Measurements from ENCODE around the gene EIF3B. TPM values are rescaled to one million over a fixed set of nuclear protein-coding genes. Genes with fewer than 3 reads are reported as not detected.
A peak's percentile ranks its signal among the peaks of the same experiment; 100 is the strongest.

EIF3B gene
- total and polyA plus RNA-seq, 9 of the 15 experiments (the other 6 are each of a cell fraction or from before 2014, with no cell fraction given): 25.9 to 494 (median 357) TPM

DNA sequence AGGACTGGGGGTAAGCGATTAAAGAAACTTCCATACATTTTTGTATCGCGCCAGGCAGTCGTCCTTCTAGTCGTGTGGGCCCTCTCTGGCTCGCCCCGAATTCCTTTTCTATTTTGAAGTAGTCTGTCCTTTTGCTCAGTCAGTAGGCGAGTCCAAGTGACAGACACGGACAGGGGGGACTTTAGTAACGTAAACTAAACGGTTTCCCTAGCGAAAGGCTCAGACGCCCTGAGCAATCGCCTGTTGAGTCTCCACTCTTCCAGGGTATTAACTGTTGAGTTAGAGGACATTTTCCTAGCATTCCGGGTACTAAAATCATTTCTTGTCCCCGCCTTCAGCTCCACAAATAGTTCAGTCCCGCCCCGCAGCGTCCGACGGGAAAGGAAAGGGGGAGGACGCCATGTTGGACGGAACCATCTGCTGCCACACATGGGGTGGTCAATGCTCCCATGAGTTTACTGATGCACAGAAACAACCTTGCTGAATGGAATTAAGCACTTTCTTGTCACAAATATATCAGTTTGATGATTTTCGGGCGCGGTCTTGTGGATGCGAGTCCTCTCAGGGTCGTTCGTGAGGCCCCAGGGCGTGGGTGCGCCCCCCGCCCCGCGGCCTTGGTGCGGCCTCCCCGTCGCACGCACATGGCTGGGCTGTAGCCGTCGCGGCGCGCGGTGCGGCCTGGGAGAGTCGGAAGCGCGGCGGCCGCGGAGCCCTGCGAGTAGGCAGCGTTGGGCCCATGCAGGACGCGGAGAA lies at the start of gene EIF3B (continued):
- TF ChIP-seq TAF1 (IDR thresholded peaks at IDR 0.05; ENCODE audit: control insufficient read depth, extremely low read depth, insufficient read depth, low read length, severe bottlenecking): peak; percentile 84
- TF ChIP-seq, protein P1, sequence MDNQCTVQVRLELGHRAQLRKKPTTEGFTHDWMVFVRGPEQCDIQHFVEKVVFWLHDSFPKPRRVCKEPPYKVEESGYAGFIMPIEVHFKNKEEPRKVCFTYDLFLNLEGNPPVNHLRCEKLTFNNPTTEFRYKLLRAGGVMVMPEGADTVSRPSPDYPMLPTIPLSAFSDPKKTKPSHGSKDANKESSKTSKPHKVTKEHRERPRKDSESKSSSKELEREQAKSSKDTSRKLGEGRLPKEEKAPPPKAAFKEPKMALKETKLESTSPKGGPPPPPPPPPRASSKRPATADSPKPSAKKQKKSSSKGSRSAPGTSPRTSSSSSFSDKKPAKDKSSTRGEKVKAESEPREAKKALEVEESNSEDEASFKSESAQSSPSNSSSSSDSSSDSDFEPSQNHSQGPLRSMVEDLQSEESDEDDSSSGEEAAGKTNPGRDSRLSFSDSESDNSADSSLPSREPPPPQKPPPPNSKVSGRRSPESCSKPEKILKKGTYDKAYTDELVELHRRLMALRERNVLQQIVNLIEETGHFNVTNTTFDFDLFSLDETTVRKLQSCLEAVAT (IDR thresholded peaks at IDR 0.05): no peak; a peak in 1 of 4 replicates
- no peak for TF ChIP-seq ZNF23 (CRISPR knock-in tag; IDR thresholded peaks at IDR 0.05)
- TF ChIP-seq TCF7 (IDR thresholded peaks at IDR 0.05; ENCODE audit: borderline replicate concordance): no peak
- no peak for TF ChIP-seq NFE2L1 (tag; IDR thresholded peaks at IDR 0.05; ENCODE audit: borderline replicate concordance, low read depth)
- TF ChIP-seq MTA1 (IDR thresholded peaks at IDR 0.05; ENCODE audit: borderline replicate concordance): no peak
- no peak for TF ChIP-seq SPI1 (IDR thresholded peaks at IDR 0.05; ENCODE audit: borderline replicate concordance, low read depth, low read length)
- peak; percentile 71 for TF ChIP-seq HMGN3 (IDR thresholded peaks at IDR 0.05; ENCODE audit: borderline replicate concordance, extremely low read depth, insufficient read length, low read depth, low read length)
- TF ChIP-seq, protein P2, sequence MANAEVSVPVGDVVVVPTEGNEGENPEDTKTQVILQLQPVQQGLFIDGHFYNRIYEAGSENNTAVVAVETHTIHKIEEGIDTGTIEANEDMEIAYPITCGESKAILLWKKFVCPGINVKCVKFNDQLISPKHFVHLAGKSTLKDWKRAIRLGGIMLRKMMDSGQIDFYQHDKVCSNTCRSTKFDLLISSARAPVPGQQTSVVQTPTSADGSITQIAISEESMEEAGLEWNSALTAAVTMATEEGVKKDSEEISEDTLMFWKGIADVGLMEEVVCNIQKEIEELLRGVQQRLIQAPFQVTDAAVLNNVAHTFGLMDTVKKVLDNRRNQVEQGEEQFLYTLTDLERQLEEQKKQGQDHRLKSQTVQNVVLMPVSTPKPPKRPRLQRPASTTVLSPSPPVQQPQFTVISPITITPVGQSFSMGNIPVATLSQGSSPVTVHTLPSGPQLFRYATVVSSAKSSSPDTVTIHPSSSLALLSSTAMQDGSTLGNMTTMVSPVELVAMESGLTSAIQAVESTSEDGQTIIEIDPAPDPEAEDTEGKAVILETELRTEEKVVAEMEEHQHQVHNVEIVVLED (CRISPR knock-in tag; IDR thresholded peaks at IDR 0.05): peak; percentile 75
- no peak for TF ChIP-seq ZNF717 (CRISPR knock-in tag; IDR thresholded peaks at IDR 0.05)
- TF ChIP-seq, protein P3, sequence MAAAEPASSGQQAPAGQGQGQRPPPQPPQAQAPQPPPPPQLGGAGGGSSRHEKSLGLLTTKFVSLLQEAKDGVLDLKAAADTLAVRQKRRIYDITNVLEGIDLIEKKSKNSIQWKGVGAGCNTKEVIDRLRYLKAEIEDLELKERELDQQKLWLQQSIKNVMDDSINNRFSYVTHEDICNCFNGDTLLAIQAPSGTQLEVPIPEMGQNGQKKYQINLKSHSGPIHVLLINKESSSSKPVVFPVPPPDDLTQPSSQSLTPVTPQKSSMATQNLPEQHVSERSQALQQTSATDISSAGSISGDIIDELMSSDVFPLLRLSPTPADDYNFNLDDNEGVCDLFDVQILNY (CRISPR knock-in tag; IDR thresholded peaks at IDR 0.05): no peak; the same call in 1 of the 2 replicates
- TF ChIP-seq, protein P4, sequence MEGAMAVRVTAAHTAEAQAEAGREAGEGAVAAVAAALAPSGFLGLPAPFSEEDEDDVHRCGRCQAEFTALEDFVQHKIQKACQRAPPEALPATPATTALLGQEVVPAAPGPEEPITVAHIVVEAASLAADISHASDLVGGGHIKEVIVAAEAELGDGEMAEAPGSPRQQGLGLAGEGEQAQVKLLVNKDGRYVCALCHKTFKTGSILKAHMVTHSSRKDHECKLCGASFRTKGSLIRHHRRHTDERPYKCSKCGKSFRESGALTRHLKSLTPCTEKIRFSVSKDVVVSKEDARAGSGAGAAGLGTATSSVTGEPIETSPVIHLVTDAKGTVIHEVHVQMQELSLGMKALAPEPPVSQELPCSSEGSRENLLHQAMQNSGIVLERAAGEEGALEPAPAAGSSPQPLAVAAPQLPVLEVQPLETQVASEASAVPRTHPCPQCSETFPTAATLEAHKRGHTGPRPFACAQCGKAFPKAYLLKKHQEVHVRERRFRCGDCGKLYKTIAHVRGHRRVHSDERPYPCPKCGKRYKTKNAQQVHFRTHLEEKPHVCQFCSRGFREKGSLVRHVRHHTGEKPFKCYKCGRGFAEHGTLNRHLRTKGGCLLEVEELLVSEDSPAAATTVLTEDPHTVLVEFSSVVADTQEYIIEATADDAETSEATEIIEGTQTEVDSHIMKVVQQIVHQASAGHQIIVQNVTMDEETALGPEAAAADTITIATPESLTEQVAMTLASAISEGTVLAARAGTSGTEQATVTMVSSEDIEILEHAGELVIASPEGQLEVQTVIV (CRISPR knock-in tag; IDR thresholded peaks at IDR 0.05; ENCODE audit: borderline replicate concordance): no peak
- TF ChIP-seq TEAD2 (tag; IDR thresholded peaks at IDR 0.05): no peak
- TF ChIP-seq, protein P5, sequence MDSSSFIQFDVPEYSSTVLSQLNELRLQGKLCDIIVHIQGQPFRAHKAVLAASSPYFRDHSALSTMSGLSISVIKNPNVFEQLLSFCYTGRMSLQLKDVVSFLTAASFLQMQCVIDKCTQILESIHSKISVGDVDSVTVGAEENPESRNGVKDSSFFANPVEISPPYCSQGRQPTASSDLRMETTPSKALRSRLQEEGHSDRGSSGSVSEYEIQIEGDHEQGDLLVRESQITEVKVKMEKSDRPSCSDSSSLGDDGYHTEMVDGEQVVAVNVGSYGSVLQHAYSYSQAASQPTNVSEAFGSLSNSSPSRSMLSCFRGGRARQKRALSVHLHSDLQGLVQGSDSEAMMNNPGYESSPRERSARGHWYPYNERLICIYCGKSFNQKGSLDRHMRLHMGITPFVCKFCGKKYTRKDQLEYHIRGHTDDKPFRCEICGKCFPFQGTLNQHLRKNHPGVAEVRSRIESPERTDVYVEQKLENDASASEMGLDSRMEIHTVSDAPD (CRISPR knock-in tag; IDR thresholded peaks at IDR 0.05): no peak
- TF ChIP-seq RAD51 (IDR thresholded peaks at IDR 0.05; ENCODE audit: borderline replicate concordance, low read depth): no peak
- TF ChIP-seq, protein P6, sequence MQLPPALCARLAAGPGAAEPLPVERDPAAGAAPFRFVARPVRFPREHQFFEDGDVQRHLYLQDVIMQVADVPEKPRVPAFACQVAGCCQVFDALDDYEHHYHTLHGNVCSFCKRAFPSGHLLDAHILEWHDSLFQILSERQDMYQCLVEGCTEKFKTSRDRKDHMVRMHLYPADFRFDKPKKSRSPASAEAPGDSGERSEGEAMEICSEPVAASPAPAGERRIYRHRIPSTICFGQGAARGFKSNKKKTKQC (CRISPR knock-in tag; IDR thresholded peaks at IDR 0.05): no peak
- TF ChIP-seq NFRKB (IDR thresholded peaks at IDR 0.05; ENCODE audit: low read depth): peak; percentile 73
- TF ChIP-seq ZNF224 (CRISPR knock-in tag; IDR thresholded peaks at IDR 0.05): 0 out of 2 replicates have a peak, but pooled peaks have one; percentile 2
- TF ChIP-seq ELF4 (CRISPR knock-in tag; IDR thresholded peaks at IDR 0.05): no peak

Data from K562 (cell line).